ENCODE measurements around the gene SNAP25.
A peak's percentile ranks its signal among the peaks of the same experiment; 100 is the strongest.

SNAP25 gene

DNA sequence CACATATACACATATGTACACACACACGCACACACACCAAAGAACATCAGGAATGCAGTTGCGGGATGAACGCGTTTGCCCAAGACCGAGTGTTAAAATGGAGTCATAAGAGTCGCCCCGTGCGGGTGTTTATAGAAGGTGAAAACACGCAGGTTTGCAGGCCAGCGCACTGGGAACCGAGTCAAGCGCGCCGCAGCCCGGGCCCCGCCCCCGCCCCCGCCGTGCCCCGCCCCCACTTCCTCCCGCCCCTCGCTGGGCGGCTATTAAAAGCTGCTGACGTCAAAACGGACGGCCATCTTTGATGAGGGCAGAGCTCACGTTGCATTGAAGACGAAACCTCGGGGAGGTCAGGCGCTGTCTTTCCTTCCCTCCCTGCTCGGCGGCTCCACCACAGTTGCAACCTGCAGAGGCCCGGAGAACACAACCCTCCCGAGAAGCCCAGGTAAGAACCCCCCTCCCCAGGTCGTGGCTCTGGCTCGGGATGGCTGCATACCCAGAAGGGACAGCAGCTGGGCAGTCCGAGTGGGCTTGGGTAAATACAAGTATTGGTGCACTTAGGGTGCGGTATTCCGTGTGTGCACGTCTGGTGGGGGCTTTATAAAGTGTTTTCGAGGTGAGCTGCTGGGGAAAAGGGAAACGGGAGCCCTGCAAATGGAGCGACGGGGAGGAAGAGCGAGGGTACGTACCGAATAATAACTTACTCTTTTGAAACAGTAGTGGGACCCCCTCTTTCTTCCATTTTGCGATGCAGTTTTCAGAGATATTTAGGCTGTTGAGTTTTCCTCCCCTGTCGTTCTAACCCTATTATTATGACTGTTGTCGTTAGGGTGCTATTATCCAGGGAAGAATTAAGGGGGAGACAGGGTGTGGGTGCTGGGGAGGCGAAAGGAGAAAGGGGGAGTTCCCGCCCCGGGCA lies at the start of gene SNAP25:
Gene SNAP25, plus strand, starts transcription at position 295 of the 916 bp plus-strand sequence. CDS start 56,662 bp downstream, outside the sequence.
- no peak for DNase-seq (ENCODE audit: low read depth, low spot score)
- peak within 1 kb of the TSS; percentile 9 for H3K27ac ChIP-seq

- H3K27ac ChIP-seq: no peak overlapping the region
- no peak for DNase-seq (ENCODE audit: low read depth, low spot score)
These were observed 48.9 kb upstream of the SNAP25 start for GRCh38 chr20:10169752-10170151.

GRCh38 chr20:10170261-10170660 lies 48.4 kb upstream of the SNAP25 start:
- no peak for DNase-seq (ENCODE audit: low read depth, low spot score)
- H3K27ac ChIP-seq: no peak overlapping the region

DNA sequence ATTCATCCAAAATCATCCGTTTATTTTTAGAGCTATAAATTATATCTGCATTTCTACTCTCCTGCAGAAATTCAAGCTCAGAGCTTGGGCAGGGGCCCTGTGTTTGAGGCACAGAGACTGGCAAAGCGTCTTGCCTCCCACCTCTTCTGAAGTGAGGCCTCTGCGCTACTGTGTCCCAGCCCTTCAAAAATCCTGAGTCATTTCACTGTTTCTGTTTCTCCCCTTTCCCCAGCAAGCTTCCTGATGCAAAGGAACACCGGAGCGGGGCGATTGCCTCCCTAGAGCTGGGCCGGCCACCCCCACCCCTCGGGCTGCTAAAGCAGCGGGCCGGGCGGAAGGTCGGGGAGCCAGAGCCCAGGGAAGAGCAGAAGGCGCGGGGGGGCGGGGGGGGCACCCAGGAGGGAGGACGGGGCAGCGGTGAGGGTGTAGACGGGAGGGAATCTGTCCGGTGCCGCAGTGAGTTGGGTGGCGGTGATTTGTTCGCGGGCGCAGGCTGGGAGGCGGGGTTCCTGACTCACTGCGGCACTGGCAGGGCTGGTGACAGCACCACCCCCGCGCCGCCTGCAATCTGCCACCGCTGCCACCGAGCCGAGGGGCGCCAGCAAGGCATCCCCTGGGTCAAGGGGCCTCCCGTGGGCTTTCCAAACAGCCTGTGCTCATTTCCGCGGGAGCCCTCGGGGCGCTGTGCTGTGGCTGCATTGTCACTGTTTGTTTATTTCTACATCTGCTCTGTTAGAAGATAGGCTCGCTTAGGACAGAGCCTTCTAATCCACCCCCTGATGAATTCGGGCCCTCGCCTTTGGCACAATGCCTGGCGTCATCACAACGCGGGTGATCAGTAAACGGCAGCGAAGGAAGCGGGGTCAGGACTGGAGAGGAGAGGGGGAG lies 46.5 kb upstream of the SNAP25 start:
- no peak for DNase-seq (ENCODE audit: low read depth, low spot score)

DNA sequence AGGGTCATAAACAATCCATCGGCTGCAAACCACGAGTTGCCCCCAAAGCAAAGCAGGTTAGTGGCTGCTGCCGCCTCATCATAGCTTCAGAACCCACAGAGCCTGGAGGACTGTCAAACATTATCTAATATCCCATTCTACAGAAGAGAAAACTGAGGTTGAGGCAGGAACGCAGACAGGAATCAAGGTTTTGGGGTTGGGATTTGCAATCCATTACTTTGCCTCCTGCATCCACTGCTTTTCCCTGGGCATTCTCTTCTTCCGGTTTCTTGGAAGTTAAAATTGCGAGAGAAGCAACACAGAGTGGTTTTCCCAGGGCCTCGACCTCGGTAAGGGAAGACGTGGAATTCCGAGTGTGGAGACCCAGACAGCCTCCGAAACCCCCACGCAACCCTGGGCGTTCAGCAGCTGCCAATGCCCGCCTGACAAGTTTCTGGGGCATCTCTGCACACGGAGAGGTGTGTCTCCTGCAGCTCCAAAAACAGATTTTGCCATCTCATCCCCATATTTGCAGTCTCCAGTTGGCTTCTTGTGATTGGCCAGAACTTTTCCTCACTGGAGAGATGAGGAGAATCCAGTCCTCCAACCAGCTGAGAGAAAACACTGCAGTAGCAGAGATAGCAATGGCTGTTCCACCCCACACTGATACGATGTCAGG lies 45.5 kb upstream of the SNAP25 start:
- H3K27ac ChIP-seq: no peak overlapping the region
- no peak for DNase-seq (ENCODE audit: low read depth, low spot score)

More for the DNA sequence above, 46.5 kb upstream of the SNAP25 start:
- H3K27ac ChIP-seq: no peak overlapping the region

- no peak for DNase-seq (ENCODE audit: low read depth, low spot score)
These were observed 44.2 kb upstream of the SNAP25 start for GRCh38 chr20:10174400-10174799.

GRCh38 chr20:10177326-10177725 lies 41.3 kb upstream of the SNAP25 start:
- no peak overlapping the region for H3K27ac ChIP-seq
- DNase-seq (ENCODE audit: low read depth, low spot score): no peak

More at GRCh38 chr20:10174400-10174799, 44.2 kb upstream of the SNAP25 start:
- H3K27ac ChIP-seq: no peak overlapping the region

- no peak overlapping the region for H3K27ac ChIP-seq
- DNase-seq (ENCODE audit: low read depth, low spot score): no peak
These were observed 40.5 kb upstream of the SNAP25 start for GRCh38 chr20:10178091-10178490.

DNA sequence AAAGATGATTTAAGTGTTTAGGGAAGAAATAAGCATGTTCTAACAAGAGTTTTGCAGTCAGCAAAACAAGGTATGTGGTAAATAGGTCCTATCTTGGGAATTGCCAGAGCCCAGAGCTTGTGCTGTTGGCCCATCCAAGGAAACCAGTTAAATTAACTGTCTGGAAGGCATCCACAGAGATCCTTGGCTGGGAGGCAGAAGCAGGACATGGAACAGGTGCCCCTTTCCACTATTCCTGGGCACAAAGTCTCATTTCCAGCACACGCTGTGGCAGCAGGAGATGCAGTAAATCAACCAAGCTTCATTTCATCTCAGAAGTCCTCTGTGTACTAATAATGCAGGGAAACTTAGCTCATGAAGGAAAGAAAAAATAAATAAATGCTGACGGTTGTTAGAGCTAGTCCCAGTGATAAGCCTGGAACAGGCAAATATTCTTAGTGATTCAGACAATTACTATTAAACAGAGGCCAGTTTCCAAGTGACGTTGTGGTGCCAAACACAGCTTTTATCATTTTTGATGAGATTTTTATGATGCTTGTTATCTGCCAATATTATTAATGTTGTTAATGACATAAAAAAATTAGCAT lies 39.8 kb upstream of the SNAP25 start:
- DNase-seq (ENCODE audit: low read depth, low spot score): no peak
- H3K27ac ChIP-seq: no peak overlapping the region

DNA sequence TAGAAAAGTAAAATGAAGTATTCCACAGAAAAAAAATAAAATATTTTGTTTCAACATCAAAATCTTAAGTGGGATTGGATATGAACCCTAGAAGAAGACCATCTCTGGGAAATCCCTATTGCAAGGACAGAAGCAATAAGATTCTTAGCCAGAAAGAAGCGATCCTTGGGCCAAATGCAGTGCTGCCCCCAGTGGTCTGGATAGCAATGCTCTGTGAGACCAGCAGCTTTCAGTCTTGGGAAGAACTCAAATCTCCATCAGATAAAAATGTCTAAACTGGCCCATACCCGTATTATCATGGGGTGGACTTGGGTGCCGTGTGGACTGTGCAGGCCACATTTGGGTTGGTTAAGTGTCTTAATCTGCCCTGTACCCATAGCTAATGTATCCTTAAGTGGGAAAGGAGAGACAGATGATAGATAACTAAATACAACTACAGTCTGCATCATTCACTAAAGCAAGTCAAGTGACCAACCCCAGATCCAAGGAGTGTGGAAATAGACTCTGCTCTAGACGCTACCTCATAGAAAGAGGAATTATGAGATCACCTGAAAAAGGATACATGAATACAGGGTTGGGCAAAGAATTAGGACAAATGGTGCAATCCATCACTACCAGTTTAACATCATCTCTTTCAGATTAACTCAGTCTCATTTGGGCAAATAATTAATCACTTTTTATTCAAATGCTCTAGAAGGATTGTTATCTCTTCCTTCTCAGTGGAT lies 38.9 kb upstream of the SNAP25 start:
- no peak for DNase-seq (ENCODE audit: low read depth, low spot score)
- H3K27ac ChIP-seq: no peak overlapping the region

DNA sequence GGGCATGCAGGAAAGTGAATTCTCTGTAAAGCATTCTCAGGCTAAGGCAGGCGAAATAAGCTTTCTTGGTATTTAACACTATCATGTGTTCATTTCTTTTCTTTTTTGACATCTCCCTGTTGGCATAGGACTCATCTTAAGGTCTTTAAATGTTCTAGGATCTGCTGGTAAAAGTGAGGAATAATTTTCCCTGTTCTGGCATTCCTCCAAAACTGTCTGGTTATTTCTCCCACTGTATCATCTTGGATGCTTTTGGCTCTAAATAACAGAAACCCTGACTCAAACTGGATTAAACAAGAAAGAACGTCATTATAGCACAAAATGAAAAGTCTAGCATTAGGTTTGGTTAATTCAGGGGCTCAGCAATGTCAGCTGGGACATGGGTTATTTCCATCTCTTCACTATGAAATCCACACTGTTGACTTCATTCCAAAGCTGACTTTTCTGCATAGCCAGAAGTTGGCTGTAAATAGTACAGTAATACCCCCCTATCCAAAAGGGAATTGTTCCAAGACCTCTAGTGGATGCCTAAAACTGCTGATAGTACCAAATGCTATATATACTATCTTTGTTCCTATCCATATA lies 37.9 kb upstream of the SNAP25 start:
- H3K27ac ChIP-seq: no peak overlapping the region
- DNase-seq (ENCODE audit: low read depth, low spot score): no peak

DNA sequence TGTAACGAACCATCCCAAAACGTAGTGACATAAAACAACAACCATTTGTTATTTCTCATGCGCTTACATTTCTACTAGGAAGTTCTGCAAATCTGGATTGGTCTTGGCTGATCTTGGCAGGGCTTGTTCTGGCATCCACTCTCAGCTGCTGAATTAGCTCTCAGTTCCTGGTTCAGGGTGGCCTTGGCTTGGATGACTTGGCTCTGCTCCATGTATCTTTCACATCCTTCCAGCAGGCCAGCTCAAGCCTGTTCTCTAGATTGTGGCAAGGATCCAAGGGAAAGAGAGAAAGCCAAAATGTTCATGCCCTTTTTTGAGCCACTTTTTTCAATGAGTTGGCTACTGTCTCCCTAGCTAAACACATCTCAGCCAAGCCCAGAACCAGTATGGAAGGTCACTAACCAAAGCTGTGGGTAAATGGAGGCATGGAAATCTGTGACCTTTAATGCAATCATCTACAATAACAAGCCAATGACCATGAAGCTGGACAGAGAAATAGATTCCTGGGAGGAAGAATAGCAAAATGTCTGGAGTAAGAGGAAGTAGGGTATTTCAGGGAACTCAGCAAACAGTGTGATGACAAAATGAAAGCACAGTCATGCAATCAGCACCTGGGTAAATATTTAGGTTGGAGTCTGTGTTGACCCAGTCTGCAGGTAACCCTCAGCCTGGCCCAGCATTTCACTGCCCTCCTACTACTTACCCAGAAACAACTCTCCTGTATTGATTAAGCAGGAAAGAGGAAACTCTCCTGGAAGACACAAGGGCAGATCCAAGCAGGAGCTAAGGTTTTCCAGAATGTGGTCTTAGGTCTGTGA lies 32.7 kb upstream of the SNAP25 start:
- peak; percentile 48 for DNase-seq (ENCODE audit: low read depth, low spot score)
- H3K27ac ChIP-seq: peak overlapping the region; percentile 25

- no peak overlapping the region for H3K27ac ChIP-seq
These were observed 28.2 kb upstream of the SNAP25 start for GRCh38 chr20:10190456-10190855.

GRCh38 chr20:10192171-10192570 lies 26.5 kb upstream of the SNAP25 start:
- DNase-seq (ENCODE audit: low read depth, low spot score): no peak
- no peak overlapping the region for H3K27ac ChIP-seq

More at GRCh38 chr20:10190456-10190855, 28.2 kb upstream of the SNAP25 start:
- DNase-seq (ENCODE audit: low read depth, low spot score): no peak

DNA sequence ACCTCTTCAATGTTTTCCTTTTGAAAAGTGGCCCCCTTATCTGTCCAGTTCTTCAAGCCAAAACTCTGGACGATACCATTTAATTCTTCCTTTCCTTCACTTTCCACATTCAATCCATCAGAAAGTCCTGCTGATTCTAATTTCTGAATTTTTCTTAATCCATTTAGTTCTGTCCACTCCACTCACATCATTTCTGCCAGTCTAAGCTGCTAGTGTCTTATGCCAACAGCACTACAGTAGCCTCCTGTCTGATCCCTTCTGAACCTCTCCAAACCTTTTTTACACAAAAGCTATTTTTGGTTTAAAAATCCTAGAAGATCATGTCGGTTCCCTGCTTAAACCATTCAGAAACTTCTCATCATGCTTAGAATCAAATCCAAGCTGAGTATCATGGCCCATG lies 24.5 kb upstream of the SNAP25 start:
- H3K27ac ChIP-seq: no peak overlapping the region
- no peak for DNase-seq (ENCODE audit: low read depth, low spot score)

- no peak overlapping the region for H3K27ac ChIP-seq
- no peak for DNase-seq (ENCODE audit: low read depth, low spot score)
These were observed 18.3 kb upstream of the SNAP25 start for GRCh38 chr20:10200330-10200729.

DNA sequence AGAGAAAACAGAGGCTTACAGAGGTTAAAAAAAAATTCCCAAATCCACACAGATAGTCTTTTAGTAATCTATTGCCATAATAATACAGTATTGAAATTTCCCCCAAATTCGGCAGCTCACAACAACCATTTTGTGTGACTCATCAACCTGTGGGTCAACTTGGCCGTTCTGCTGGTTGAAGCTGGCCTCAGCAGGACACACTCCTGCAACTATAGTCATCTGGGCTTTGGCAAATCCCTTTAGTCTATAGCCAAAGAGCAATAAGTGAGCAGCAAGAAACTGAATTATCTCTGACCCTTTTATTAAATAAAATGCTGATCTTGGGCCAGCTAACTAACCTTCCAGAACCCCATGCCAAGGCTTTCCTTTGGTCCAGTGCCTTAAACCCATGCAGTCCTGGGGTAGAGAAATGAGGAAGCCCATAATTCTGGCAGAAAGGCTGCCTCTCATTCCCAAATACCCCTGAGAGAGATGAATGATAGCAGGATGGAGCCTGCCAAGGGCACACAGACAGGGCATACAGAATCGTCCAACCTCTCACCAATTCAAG lies 17.2 kb upstream of the SNAP25 start:
- H3K27ac ChIP-seq: no peak overlapping the region
- DNase-seq (ENCODE audit: low read depth, low spot score): no peak

DNA sequence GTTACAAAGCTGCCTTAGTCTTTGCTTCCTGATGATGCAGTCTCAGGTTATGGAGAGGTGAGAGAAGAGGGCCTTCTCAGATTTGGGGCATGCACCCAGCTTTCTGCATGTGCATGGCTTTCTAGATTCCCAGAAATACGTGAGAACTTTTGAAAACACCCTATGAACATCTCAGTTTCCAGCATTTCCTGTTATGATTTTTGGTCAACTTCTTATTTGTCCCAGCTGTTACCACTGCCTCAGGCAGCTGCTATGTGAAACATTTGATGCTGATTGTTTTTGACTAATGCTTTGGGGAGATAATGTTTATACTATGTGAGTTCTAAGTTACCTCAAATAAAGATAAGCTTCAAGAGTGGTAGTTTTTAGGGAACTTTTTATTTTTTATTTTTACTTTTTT lies 9.5 kb upstream of the SNAP25 start:
- DNase-seq (ENCODE audit: low read depth, low spot score): no peak
- H3K27ac ChIP-seq: no peak overlapping the region

Measured in epithelial cell of prostate (primary cell).